IPS-18a (cell line): ENCODE measurements around the gene IGFN1.

Experiments
- H3K27ac ChIP-seq: one replicate; pipeline ENCODE4 v1.5.1; 2013; ENCODE audit warnings: low read length
- H3K27me3 ChIP-seq: one replicate; pipeline ENCODE4 v1.6.1; 2013; ENCODE audit warnings: mild to moderate bottlenecking, low read length; ENCODE audit not compliant: control insufficient read depth, insufficient read depth
- H3K36me3 ChIP-seq: one replicate; pipeline ENCODE4 v1.6.1; 2013; ENCODE audit warnings: low read depth, low read length; ENCODE audit not compliant: control insufficient read depth
- H3K4me1 ChIP-seq: one replicate; pipeline ENCODE4 v1.6.1; 2013; ENCODE audit warnings: low read depth, low read length; ENCODE audit not compliant: control insufficient read depth
- H3K4me3 ChIP-seq: one replicate; pipeline ENCODE4 v1.5.1; 2013; ENCODE audit warnings: low read length
- H3K9ac ChIP-seq: one replicate; pipeline ENCODE4 v1.6.1; 2013; ENCODE audit warnings: mild to moderate bottlenecking, low read length, moderate library complexity
- H3K9me3 ChIP-seq: one replicate; pipeline ENCODE4 v1.6.1; 2013; ENCODE audit warnings: low read depth, low read length; ENCODE audit not compliant: control insufficient read depth

Gene IGFN1

DNA sequence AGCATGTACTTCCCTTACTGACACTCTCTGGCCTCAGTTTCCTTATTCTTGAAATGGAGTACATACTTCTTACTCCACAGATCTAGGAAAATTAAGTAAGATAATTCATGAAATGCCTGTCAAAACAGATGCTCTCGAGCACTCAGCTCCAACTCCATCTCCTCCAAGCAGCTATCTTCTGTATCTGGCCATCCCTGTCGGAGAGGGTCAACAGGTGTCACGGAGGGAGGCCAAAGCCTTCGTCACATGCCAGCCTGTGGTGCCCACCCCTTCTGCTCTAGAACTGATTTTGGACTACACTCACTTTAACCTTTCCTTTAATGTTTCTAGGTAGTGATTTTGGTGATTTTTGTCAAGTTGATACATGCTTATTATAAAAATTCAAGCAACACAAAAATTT, 73.9 kb downstream of the IGFN1 start:
- H3K36me3 ChIP-seq: no peaks in the 10 kb centered on the region
- H3K4me1 ChIP-seq: no peaks in the 10 kb centered on the region
- H3K4me3 ChIP-seq: no peak overlapping the region
- no peaks in the 10 kb centered on the region for H3K9me3 ChIP-seq
- no peak overlapping the region for H3K27ac ChIP-seq
- H3K27me3 ChIP-seq: no peaks in the 10 kb centered on the region
- no peak overlapping the region for H3K9ac ChIP-seq

DNA sequence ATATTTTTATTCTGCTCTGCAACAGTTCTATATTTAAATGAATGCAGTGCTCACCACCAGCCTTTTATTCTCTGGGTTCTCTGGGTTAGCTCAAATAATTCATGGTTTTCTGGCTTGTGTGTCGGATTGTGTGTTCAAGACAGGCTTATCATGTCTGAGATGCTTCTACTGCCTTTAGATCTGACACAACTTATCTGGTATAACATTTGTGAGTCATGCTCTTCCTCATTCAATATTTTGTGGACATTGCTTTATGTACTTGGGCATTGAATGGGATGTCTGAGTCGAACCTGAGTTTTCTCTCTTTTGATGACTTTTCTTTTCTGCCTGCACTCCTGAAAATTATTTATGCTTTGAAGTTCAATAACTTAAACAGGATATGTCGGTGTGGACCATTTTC, 75.1 kb downstream of the IGFN1 start:
- no peak overlapping the region for H3K4me3 ChIP-seq
- no peaks in the 10 kb centered on the region for H3K9me3 ChIP-seq
- no peaks in the 10 kb centered on the region for H3K27me3 ChIP-seq
- H3K9ac ChIP-seq: no peak overlapping the region
- no peak overlapping the region for H3K27ac ChIP-seq
- no peaks in the 10 kb centered on the region for H3K4me1 ChIP-seq
- H3K36me3 ChIP-seq: no peaks in the 10 kb centered on the region

DNA sequence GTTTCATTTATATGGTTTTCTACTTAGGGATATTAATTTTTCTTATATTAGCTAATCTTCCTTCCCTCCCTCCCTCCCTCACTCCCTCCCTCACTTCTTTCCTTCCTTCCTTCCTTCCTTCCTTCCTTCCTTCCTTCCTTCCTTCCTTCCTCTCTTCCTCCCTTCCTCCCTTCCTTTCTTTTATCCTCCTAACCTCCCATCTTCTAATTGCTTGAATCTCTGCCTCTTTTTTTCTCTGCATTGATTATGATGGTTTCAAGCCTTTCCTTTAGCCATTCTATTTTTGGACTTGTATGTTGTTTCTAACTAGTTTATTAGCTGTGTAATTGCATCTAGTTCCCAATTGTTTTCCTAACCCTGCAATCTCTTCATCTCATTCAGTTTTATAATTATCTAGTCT, 75.7 kb downstream of the IGFN1 start:
- no peaks in the 10 kb centered on the region for H3K9me3 ChIP-seq
- no peaks in the 10 kb centered on the region for H3K36me3 ChIP-seq
- no peak overlapping the region for H3K27ac ChIP-seq
- no peak overlapping the region for H3K4me3 ChIP-seq
- H3K9ac ChIP-seq: no peak overlapping the region
- H3K4me1 ChIP-seq: no peaks in the 10 kb centered on the region
- no peaks in the 10 kb centered on the region for H3K27me3 ChIP-seq

DNA sequence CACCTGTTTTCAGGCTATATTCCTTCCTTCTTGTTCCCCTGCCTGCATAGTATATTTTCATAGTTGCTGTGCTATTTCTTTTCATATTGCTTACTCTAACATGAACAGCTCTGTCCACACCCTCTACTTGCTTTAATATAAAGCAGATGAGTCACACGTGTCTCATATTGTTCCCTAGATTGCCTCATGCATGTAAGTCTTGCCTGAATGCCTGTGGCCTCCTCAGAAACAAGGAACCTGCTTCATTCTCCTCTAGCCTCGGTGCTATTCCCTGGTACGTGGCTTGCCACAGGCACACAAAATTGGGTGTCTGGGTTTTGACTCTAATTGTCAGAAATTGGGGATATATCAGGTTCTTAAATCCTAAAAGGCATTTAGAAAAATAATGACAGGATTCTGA, 76.2 kb downstream of the IGFN1 start:
- no peaks in the 10 kb centered on the region for H3K4me1 ChIP-seq
- H3K9me3 ChIP-seq: no peaks in the 10 kb centered on the region
- H3K27me3 ChIP-seq: no peaks in the 10 kb centered on the region
- H3K36me3 ChIP-seq: no peaks in the 10 kb centered on the region
- H3K9ac ChIP-seq: no peak overlapping the region
- H3K27ac ChIP-seq: no peak overlapping the region
- no peak overlapping the region for H3K4me3 ChIP-seq

DNA sequence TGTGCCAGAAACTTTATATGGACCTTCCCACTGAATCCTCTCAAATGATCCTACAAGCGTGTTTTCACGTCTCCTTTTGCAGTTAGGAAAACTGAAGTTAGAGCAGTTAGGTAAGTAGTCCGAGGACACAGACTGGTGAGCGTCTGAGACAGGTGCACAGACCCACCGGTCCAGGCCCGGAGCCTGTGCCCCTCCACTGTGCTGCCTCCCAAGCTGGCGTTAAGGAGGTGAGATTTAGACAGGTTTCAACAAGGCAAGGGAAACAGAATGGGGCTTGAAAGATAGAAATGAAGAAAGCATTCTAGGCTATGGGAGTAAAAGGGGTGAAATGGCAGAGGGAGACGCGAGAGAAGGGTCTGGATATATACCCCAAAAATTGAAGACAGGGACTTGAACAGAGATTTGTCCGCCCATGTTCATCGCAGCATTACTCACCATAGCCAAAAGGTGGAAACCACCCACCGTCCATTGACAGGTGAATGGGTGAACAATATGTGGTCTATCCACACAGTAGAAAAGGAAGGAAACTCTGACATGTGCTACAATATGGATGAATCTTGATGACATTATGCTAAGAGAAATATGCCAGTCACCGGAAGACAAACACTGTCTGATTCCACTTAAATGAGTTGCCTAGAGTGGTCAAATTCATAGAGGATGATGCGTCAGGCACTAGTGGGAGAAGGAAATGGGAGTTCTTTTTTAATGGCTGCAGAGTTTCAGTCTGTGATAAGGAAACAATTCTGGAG, 77.0 kb downstream of the IGFN1 start:
- Histone ChIP-seq H3K9me3 (no peaks in the 10 kb centered on the region), H3K4me3 (no peak overlapping the region), H3K27me3 (no peaks in the 10 kb centered on the region), H3K27ac (no peak overlapping the region), H3K4me1 (peaks cover 1% of the 10 kb centered on the region), H3K9ac (no peak overlapping the region), H3K36me3 (no peaks in the 10 kb centered on the region)

DNA sequence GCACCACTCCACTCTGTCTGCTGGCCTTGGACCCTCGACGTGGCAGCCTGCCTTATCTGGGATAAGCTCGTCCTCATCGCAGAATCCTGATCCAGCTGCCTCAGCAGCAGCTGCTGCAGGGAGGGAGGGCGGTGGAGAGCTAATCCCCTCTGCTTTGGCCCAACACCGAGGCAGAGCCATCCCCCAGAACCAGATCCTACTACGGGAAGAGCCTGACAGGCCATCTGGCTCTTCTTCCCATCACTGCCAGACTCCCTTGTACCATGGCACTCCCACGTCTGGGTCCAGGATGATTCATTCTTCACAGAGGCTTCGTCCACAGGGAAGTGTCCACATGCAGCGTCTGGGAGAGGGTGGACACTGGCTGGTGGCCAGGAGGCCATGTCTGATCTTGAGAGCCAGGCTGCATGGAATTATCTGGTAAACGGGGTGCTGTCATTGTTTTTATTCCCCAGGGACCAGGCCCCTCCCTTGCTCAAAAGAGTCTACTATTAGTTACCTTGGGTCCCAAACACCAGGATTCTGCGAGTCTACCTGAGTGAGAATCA, 78.1 kb downstream of the IGFN1 start:
- Histone ChIP-seq H3K4me1 (peaks cover 4% of the 10 kb centered on the region), H3K9me3 (no peaks in the 10 kb centered on the region), H3K4me3 (no peak overlapping the region), H3K27me3 (no peaks in the 10 kb centered on the region), H3K9ac (no peak overlapping the region), H3K27ac (no peak overlapping the region), H3K36me3 (no peaks in the 10 kb centered on the region)

DNA sequence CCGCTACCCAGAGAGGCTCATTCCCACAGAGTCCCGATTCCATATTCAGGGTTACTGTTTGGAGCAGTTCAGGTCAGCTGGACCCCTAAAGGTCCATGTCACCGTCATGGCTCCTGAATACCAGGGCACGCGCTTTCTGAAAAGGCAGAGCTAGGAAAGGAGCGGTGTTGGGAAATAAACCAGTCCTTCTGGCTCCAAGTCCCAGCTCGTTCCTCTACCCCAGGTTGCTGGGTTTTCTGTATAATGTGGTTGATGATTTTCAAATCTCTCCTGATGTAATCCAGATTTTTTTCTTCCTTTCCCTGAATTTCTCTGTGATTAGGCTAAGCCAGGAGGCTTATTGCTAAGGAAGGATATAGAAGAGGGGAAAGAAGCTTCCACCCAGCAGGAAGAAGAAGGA, 78.7 kb downstream of the IGFN1 start:
- H3K4me3 ChIP-seq: no peak overlapping the region
- no peak overlapping the region for H3K27ac ChIP-seq
- H3K9ac ChIP-seq: no peak overlapping the region

DNA sequence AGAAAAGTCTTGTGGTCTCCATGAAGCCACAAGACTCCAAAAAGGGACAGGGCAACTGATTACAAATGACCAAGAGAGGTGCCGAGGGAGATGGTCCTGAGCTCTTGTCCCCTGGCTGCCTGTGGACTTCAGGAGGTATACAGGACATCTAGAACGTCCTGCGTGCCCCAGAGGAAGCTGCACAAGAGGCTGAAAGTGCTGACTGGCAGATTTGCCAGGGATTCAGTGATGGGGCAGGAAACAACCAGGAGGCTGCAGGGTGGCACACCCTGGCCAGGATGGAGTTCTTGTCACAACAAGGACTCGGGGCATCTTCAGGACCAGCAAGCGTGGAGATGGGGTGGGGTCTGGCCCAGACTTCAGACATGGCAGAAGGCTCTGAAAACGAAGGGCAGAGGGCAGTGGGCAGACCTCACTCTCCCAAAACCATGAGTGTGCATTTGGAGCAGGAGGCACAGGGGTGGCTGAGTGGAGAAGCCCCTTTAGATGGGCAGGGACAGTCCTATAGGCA, 79.3 kb downstream of the IGFN1 start:
- Histone ChIP-seq H3K27ac (no peak overlapping the region), H3K9me3 (no peaks in the 10 kb centered on the region), H3K27me3 (no peaks in the 10 kb centered on the region), H3K4me3 (no peak overlapping the region), H3K9ac (no peak overlapping the region), H3K36me3 (no peaks in the 10 kb centered on the region), H3K4me1 (peaks cover 4% of the 10 kb centered on the region)

More for the DNA sequence above, 78.7 kb downstream of the IGFN1 start:
- no peaks in the 10 kb centered on the region for H3K36me3 ChIP-seq
- no peaks in the 10 kb centered on the region for H3K9me3 ChIP-seq
- peaks cover 4% of the 10 kb centered on the region for H3K4me1 ChIP-seq
- H3K27me3 ChIP-seq: no peaks in the 10 kb centered on the region

DNA sequence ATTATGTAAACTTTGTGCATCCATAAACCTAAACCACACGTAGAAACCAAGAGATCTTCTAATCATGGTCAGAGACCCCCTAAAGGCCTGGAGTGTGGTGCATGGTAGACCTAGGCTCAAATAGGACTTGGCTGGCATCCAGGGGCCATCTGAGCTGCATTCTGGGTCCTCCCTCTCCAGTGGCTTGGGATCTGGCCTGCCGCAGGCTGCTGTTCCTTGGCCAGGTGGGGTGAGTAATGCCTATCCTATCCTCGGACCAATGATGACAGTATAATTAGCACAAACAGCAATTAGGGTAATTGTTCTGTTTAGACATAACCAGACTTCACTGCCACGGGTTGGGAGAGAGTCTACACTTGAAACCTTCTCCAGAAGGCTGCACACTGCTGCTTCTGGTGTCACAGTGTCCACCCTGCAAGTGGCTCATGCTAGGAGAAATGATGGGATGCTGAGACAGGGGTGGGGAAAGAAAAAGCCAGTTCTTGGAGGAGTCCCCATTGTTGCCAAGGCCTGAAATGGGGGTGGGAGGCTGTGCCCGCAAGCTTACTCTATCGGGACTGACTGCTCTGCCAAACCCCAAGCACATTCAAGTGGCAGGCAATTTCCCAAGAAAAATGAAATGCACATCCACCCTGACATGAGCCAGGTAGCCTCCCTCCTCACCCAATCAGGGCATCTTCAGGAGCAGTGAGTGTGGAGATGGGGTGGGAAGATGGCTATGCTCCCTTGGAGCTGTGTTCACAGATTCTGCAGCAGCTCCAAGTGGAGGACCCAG, 80.2 kb downstream of the IGFN1 start:
- no peak overlapping the region for H3K9ac ChIP-seq
- H3K4me3 ChIP-seq: no peak overlapping the region
- no peaks in the 10 kb centered on the region for H3K27me3 ChIP-seq
- no peaks in the 10 kb centered on the region for H3K36me3 ChIP-seq
- H3K27ac ChIP-seq: no peak overlapping the region
- H3K9me3 ChIP-seq: no peaks in the 10 kb centered on the region
- H3K4me1 ChIP-seq: peaks cover 4% of the 10 kb centered on the region

DNA sequence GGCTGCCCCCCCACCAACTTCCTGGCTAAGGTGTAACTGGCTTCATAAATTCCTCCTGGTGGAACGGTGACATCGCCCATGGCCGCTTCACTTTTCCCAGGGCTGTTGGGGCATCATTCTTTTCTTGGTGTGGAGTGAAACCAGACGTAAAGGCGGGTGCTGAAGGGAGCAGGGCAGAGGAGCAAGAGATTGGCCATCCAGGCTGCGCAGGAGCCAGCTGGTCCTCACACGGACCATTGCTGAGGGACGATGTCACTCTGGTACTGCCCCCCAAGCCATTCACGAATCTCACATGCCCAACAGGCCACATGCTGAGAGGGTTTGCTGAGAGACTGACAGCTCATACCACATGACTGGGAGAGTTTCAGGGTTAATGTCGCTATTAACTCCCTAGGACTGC, 82.2 kb downstream of the IGFN1 start:
- peaks cover 4% of the 10 kb centered on the region for H3K4me1 ChIP-seq
- H3K27ac ChIP-seq: no peak overlapping the region
- H3K9me3 ChIP-seq: no peaks in the 10 kb centered on the region
- H3K9ac ChIP-seq: no peak overlapping the region
- H3K36me3 ChIP-seq: no peaks in the 10 kb centered on the region
- no peak overlapping the region for H3K4me3 ChIP-seq
- no peaks in the 10 kb centered on the region for H3K27me3 ChIP-seq

DNA sequence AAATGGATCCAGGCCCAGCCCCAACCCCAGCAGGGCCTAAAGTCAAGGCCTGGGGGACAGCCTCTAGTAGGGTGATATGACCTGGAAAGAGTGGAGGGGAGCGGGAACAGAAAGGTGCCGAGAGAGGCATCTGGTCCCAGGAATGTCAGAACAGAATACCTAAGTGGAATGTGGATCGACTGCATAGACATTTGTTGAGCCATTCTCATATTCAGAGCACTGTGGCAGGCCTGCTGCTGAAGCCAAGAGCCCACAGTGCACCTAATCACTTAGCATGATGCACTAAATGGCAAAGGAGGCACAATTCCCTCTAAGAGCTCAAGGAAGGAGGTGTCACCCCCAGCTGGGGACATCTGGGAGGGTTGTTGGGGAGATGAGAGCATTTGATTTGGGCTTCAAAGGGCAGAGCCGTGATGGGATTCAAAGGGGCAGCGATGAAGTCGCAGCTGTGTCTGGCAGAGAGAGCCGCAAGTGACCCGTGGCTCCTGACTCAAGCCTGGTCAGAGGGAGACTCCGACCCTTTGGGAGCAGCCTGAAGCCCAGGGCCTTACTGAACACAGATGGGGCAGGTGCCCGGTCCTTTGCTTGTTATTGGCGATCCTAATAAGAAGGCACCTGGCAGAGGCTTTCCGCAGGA, 84.1 kb downstream of the IGFN1 start:
- H3K9ac ChIP-seq: no peak overlapping the region
- no peak overlapping the region for H3K4me3 ChIP-seq
- H3K36me3 ChIP-seq: no peaks in the 10 kb centered on the region
- no peaks in the 10 kb centered on the region for H3K9me3 ChIP-seq
- peaks cover 4% of the 10 kb centered on the region for H3K4me1 ChIP-seq
- no peaks in the 10 kb centered on the region for H3K27me3 ChIP-seq
- no peak overlapping the region for H3K27ac ChIP-seq
